Measurements from ENCODE around the gene FBXW4. TPM values are rescaled to one million over a fixed set of nuclear protein-coding genes. Genes with fewer than 3 reads are reported as not detected.

Gene FBXW4
- polyA plus RNA-seq, 3 donors, result 53.9 to 62.9 (median 56.9) TPM

- DNase-seq, result no peak
Measured at GRCh38 chr10:101623528-101623927, 71.4 kb downstream of the FBXW4 start.

DNA sequence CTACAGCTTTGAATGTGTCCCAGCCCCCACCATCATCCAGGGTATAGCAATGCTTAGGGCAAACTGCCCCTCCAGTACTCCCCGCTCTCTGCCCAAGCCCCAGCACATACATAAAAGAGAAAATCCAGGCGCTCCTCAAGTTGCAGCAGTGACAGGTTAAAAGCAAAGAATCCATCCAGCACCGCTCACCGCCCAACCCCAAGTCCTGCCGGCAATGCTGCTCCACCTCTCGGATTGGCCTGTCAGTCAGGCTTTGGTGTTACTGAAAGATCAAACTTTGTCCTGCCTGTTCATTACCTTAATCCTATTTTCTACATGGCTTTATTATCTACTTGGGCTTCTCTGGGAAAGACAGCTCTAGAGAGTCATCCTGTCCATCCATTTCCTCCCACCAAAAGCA, 75.0 kb downstream of the FBXW4 start:
- DNase-seq, result no peak

GRCh38 chr10:101618871-101619270, 76.1 kb downstream of the FBXW4 start:
- no peak for DNase-seq

- DNase-seq, result no peak
Measured at GRCh38 chr10:101617824-101618568, 77.0 kb downstream of the FBXW4 start.

DNA sequence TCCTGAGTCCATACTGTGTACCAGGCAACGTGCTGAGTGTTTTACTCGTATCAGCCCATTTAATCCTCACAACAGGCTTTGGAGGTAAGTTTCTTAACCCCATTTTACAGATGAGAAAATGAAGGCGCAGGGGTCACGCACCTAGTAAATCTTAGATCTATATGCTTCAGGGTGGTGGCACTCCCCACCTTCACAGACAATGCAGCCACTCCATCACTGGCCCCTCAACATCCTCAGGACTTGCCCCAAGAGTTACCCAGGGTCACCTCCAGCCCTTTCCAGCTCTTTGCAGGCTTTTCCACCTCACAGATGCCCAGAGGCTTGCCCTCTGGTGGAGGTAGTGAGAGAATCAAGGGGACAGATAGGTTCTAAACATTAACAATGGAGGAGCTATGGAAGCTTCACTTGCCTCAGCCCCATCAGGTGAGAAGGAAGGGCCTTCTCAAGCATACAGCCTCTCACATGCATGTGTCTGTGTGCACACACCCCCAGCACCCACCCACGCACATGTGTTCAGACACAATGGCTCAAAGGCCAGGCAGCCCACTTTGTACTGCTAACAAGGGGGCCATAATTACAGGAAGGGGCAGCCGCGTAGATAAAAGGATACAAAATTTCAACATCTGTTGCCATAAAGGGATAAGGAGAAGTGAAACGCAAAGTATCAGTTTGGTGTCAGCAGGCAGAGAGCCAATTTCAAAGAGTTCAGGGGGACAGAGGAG, 77.7 kb downstream of the FBXW4 start:
- no peak for DNase-seq

GRCh38 chr10:101616415-101617101, 78.4 kb downstream of the FBXW4 start:
- DNase-seq, result no peak

GRCh38 chr10:101615525-101616116, 79.3 kb downstream of the FBXW4 start:
- no peak for DNase-seq

DNA sequence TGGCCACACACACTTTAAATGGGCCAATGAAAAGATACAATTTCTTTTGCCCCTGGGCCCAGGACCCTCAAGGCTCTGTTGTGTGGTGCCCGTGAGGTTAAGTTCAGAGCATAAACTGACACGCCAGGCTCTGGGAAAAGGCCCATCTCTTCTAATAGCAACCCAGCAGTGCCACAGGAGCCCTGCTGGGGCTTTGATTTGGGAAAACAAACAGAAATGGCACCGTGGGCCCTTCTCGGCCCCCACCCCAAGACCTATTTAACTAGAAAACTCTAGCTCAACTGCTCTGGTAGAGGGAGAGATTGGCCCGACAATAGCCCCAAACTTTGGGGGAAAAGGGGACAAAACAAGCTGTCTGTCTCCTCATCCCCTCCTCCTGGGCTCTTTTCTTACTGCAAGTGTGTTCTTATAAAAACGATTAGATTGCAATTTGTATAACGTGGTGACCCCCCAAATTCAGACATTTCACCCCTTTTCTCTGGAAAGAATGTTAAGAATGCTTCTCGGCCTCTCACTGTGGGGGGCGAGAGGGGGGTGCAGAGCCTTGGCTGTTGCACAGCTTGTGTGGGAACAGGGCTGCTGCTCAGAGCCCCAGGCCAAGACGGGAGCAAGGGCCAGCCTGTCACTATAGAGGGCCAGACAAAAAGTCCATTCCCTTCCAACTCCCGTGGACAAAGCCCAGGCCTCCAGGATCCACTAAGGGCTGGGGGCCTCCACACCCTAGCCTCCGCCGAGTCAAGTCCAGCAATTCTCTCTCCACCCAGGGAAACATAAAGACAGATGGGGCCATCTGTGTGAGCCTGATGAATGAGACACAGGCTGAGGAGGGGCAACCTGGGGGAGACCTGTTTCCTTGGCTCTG, 80.1 kb downstream of the FBXW4 start:
- DNase-seq, result no peak

DNA sequence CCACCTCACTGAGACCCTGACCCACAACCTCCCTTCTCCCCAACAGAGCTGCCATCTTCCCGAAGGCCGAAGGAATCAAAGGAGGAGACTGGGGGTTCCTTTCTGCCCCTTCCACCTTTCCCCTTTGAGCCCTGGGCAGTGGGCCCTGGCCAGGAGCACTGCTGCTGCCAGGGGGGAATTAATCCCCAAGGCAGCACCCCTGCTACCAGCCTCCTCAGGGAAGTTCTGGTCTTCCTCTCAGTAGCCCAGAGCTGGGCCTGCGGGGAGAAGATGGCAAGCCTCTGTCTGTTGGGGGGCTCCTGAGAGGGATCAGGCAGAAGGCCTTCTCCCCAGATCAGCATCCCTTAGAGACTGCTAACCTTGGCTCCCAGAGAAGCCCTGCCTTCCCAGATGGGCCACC, 81.3 kb downstream of the FBXW4 start:
- DNase-seq, result no peak

GRCh38 chr10:101612872-101613271, 82.1 kb downstream of the FBXW4 start:
- DNase-seq, result no peak

- DNase-seq, result no peak
Measured at GRCh38 chr10:101612086-101612485, 82.9 kb downstream of the FBXW4 start.

GRCh38 chr10:101611096-101611905, 83.7 kb downstream of the FBXW4 start:
- DNase-seq, result no peak

- no peak for DNase-seq
Measured at GRCh38 chr10:101609481-101609880, 85.5 kb downstream of the FBXW4 start.

- DNase-seq, result no peak
Measured at GRCh38 chr10:101607124-101607523, 87.8 kb downstream of the FBXW4 start.

- peak; percentile 81 for DNase-seq
Measured at GRCh38 chr10:101602761-101603398, 92.1 kb downstream of the FBXW4 start.

DNA sequence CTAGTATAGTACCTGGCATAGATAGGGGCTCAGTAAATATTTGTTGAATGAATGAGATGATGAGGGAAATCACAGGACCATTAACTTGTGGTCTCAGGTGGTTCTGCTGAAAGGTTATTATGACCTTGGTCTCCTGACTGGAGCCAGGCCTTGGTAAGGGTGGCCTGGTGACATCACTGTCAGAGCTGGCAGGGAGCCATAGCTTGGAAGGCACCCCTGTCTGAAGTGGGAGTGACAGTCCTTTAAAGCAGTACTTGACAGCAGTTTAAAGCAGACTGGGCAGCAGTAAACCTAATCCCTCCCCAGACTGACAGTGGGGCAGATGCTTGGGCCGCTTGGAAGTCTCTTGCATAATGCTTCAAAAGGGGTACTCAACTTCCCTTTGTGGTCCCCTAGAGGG, 93.4 kb downstream of the FBXW4 start:
- no peak for DNase-seq

DNA sequence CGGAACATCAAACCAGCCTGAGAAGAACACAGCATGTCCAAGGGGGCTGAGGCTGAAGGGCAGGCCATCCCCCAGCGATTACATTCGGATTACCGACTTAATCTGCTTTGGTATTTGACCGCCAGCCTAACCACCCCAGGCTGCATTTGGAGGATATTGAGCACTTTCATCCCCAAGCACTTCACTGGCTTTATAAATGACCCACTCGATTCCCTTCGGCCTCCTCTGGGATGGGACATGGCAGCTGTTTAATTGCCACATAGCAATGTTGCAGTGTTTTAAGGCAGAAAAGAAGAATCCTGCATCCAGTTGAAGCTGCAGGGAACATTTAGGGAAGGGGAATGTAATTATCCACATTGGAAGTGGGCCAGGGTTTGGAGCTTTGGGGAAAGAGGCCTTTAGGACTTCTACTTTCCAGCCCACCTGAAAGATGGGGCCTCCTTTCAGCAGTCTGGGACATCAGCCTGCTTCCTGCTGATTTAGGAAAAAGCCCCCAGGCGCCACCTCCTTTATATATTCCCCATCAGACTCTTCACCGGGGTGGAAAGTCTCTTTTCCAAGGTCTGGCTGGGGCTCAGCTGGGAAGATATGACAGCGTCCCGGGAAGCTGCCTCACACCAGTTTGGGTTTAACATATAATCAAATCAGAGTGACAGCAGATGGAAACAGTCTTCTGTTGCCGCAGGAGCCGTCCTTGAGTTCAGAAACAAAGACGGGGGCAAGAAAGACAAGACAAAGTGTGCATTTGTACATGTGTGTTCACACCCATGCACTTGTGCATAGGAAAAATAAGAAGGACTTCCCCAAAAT, 97.7 kb downstream of the FBXW4 start:
- DNase-seq, result no peak

DNA sequence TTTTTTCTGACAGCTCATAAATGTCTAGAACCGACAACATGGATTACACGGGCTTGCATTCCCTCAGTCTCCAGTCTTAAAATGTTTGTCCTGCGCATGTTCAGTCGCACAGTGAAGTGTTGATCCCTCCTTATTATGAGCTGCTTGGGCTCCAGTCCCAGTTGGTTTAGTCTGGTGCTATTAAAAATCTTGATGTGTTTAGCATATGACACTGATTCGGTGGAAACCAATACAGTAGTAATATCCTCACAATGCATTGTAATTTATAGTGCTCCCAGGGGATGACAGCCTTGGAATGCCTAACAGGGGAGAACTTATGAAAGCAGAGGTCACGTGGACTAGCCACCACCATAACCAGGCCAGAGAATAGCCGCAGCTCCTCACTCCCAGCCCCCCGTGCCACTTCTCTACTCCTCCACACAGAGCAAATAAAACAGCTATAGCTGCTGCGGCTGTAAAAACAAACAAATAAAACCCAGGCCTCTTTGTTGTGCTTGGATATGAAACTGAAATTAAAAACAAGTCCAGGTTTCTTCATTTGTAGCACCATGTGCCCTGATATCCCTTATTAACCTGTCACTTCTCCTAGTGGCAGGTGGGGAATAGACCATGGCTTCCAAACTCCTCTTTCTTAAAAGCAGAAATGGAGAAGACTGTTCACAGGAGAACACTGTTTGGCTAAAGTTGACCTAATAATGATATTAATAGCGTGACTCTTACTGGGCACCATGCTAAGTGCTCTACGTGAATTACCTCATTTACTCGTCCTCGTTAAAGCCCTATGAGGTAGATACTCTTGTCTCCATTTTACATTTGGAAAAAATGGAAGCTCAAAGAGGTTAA, 99.2 kb downstream of the FBXW4 start:
- peak; percentile 22 for DNase-seq
